HepG2 (cell line): Measurements from ENCODE around the gene TSKU. TPM values are rescaled to one million over a fixed set of nuclear protein-coding genes. Genes with fewer than 3 reads are reported as not detected.

ENCODE experiments used
- DNMT1 ChIP-seq: sonication (generic); formaldehyde crosslinking; IDR thresholded peaks from 2 replicates; pipeline ENCODE4 v1.5.1; 2020; ENCODE audit warnings: mild to moderate bottlenecking, missing genetic modification reagents
- HMG20B ChIP-seq: conservative IDR thresholded peaks from 2 replicates; pipeline ENCODE4 v1.6.1; 2016; ENCODE audit warnings: missing genetic modification reagents, missing compliant biosample characterization
- HMGA1 ChIP-seq: sonication (generic); formaldehyde crosslinking; conservative IDR thresholded peaks from 2 replicates; pipeline ENCODE4 v1.4.0; 2020; ENCODE audit warnings: missing genetic modification reagents
- MIER3 ChIP-seq: IDR thresholded peaks from 2 replicates; pipeline ENCODE4 v1.6.1; 2016; ENCODE audit warnings: missing compliant biosample characterization, borderline replicate concordance
- ZNF251 ChIP-seq: sonication (generic); formaldehyde crosslinking; IDR thresholded peaks from 2 replicates; pipeline ENCODE4 v1.9.0; 2021; ENCODE audit warnings: mild to moderate bottlenecking, missing genetic modification reagents
- ZNF260 ChIP-seq: sonication (generic); formaldehyde crosslinking; IDR thresholded peaks from 2 replicates; pipeline ENCODE4 v1.4.0; 2020; ENCODE audit warnings: missing genetic modification reagents, low read depth, mild to moderate bottlenecking, borderline replicate concordance
- ZNF296 ChIP-seq: sonication (generic); formaldehyde crosslinking; conservative IDR thresholded peaks from 2 replicates; pipeline ENCODE4 v1.5.0; 2020; ENCODE audit warnings: mild to moderate bottlenecking, missing genetic modification reagents
- ZNF317 ChIP-seq: sonication (generic); formaldehyde crosslinking; IDR thresholded peaks from 2 replicates; pipeline ENCODE4 v1.5.0; 2020; ENCODE audit warnings: mild to moderate bottlenecking, missing genetic modification reagents
- ZNF75D ChIP-seq: sonication (generic); formaldehyde crosslinking; IDR thresholded peaks from 2 replicates; pipeline ENCODE4 v1.8.1; 2023; ENCODE audit warnings: missing genetic modification reagents, mild to moderate bottlenecking, borderline replicate concordance
- ZNF773 ChIP-seq: sonication (generic); formaldehyde crosslinking; IDR thresholded peaks from 2 replicates; pipeline ENCODE4 v1.4.0; 2020; ENCODE audit warnings: missing genetic modification reagents, borderline replicate concordance
- polyA plus RNA-seq, 8 experiments: library from polyadenylated mRNA; depleted of rRNA in 3 of 8; stranded (reverse) in 7 of 8; unstranded in 1 of 8; fragments of >200 nt; fragmentation: Illumina TruSeq in 4 of 8; extraction: Trizol in 4 of 8; gene quantifications; 2 replicates each; pipeline versions ENCODE4 v1.2.1 to v1.2.3, GENCODE V29; 2011 to 2016; ENCODE audit warnings: low read depth in 4 of 8, missing spikeins in 1 of 8, mixed read lengths in 1 of 8; ENCODE audit not compliant: insufficient read depth in 1 of 8
- total RNA-seq, 5 experiments: library from RNA; depleted of rRNA; stranded (reverse); fragments of >200 nt; fragmentation: Illumina TruSeq; extraction: Trizol; gene quantifications; 2 replicates each; pipeline ENCODE4 v1.2.3, GENCODE V29; 2016; ENCODE audit warnings: low read depth in 1 of 5
- TF ChIP-seq, protein P1 (sequence below): IDR thresholded peaks from 2 replicates; pipeline ENCODE4 v1.6.1; 2016; ENCODE audit warnings: control low read depth
- TF ChIP-seq, protein P2 (sequence below): sonication (generic); formaldehyde crosslinking; conservative IDR thresholded peaks from 2 replicates; pipeline ENCODE4 v1.8.0; 2022; ENCODE audit warnings: missing genetic modification reagents
- TF ChIP-seq, protein P3 (sequence below): sonication (generic); formaldehyde crosslinking; IDR thresholded peaks from 2 replicates; pipeline ENCODE4 v1.5.0; 2020; ENCODE audit warnings: mild to moderate bottlenecking, missing genetic modification reagents, borderline replicate concordance
- TF ChIP-seq, protein P4 (sequence below): IDR thresholded peaks from 2 replicates; pipeline ENCODE4 v1.6.1; 2016; ENCODE audit warnings: mild to moderate bottlenecking, missing biosample characterization, missing genetic modification reagents
- TF ChIP-seq, protein P5 (sequence below): sonication (generic); formaldehyde crosslinking; conservative IDR thresholded peaks from 2 replicates; pipeline ENCODE4 v1.5.0; 2020; ENCODE audit warnings: missing genetic modification reagents

The TSKU gene
- total and polyA plus RNA-seq, 2 of the 13 experiments (the other 11 are each of a cell fraction or from before 2014, with no cell fraction given), result 20.3 to 21.4 TPM

DNA sequence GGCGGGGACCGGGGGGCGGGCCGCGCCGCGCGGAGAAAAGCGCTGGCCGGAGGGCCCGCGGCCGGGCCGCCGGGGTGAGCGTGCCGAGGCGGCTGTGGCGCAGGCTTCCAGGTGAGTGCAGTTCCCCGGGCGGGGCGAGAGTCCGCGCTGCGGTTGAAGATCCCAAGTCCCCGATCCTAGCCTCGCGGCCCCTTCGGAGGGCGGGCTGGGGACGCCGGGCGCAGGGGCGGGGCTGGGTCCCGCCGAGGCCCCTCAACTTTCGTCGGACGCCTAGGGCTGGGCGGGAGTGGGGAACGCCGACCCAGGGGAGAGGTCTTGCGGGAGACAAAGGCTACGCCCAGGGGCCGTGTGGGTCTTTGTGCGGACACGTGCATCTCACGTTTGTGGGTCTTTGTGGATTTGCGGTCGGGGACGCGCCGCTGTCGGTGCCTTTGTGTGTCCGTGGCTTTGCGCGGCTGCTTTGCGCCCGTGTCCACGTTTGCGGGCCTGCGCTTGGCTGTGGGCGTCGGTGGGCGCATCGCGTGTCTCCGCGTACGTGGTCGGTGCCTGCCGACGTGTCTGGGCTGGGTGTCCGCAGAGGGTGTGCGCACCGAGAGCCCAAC, at the start of gene TSKU (continued):
- TF ChIP-seq HMGA1 (CRISPR knock-in tag), result no peak
- TF ChIP-seq, protein P1, sequence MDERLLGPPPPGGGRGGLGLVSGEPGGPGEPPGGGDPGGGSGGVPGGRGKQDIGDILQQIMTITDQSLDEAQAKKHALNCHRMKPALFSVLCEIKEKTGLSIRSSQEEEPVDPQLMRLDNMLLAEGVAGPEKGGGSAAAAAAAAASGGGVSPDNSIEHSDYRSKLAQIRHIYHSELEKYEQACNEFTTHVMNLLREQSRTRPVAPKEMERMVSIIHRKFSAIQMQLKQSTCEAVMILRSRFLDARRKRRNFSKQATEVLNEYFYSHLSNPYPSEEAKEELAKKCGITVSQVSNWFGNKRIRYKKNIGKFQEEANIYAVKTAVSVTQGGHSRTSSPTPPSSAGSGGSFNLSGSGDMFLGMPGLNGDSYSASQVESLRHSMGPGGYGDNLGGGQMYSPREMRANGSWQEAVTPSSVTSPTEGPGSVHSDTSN (CRISPR knock-in tag), result no peak
- TF ChIP-seq ZNF260, result no peak
- no peak for TF ChIP-seq MIER3 (CRISPR knock-in tag)
- peak; percentile 76; the same call in 1 of the 2 replicates for TF ChIP-seq DNMT1
- TF ChIP-seq ZNF75D (CRISPR knock-in tag), result no peak
- TF ChIP-seq ZNF317 (CRISPR knock-in tag), result no peak; the same call in 1 of the 2 replicates
- TF ChIP-seq, protein P2, sequence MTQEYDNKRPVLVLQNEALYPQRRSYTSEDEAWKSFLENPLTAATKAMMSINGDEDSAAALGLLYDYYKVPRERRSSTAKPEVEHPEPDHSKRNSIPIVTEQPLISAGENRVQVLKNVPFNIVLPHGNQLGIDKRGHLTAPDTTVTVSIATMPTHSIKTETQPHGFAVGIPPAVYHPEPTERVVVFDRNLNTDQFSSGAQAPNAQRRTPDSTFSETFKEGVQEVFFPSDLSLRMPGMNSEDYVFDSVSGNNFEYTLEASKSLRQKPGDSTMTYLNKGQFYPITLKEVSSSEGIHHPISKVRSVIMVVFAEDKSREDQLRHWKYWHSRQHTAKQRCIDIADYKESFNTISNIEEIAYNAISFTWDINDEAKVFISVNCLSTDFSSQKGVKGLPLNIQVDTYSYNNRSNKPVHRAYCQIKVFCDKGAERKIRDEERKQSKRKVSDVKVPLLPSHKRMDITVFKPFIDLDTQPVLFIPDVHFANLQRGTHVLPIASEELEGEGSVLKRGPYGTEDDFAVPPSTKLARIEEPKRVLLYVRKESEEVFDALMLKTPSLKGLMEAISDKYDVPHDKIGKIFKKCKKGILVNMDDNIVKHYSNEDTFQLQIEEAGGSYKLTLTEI (CRISPR knock-in tag), result no peak
- TF ChIP-seq, protein P3, sequence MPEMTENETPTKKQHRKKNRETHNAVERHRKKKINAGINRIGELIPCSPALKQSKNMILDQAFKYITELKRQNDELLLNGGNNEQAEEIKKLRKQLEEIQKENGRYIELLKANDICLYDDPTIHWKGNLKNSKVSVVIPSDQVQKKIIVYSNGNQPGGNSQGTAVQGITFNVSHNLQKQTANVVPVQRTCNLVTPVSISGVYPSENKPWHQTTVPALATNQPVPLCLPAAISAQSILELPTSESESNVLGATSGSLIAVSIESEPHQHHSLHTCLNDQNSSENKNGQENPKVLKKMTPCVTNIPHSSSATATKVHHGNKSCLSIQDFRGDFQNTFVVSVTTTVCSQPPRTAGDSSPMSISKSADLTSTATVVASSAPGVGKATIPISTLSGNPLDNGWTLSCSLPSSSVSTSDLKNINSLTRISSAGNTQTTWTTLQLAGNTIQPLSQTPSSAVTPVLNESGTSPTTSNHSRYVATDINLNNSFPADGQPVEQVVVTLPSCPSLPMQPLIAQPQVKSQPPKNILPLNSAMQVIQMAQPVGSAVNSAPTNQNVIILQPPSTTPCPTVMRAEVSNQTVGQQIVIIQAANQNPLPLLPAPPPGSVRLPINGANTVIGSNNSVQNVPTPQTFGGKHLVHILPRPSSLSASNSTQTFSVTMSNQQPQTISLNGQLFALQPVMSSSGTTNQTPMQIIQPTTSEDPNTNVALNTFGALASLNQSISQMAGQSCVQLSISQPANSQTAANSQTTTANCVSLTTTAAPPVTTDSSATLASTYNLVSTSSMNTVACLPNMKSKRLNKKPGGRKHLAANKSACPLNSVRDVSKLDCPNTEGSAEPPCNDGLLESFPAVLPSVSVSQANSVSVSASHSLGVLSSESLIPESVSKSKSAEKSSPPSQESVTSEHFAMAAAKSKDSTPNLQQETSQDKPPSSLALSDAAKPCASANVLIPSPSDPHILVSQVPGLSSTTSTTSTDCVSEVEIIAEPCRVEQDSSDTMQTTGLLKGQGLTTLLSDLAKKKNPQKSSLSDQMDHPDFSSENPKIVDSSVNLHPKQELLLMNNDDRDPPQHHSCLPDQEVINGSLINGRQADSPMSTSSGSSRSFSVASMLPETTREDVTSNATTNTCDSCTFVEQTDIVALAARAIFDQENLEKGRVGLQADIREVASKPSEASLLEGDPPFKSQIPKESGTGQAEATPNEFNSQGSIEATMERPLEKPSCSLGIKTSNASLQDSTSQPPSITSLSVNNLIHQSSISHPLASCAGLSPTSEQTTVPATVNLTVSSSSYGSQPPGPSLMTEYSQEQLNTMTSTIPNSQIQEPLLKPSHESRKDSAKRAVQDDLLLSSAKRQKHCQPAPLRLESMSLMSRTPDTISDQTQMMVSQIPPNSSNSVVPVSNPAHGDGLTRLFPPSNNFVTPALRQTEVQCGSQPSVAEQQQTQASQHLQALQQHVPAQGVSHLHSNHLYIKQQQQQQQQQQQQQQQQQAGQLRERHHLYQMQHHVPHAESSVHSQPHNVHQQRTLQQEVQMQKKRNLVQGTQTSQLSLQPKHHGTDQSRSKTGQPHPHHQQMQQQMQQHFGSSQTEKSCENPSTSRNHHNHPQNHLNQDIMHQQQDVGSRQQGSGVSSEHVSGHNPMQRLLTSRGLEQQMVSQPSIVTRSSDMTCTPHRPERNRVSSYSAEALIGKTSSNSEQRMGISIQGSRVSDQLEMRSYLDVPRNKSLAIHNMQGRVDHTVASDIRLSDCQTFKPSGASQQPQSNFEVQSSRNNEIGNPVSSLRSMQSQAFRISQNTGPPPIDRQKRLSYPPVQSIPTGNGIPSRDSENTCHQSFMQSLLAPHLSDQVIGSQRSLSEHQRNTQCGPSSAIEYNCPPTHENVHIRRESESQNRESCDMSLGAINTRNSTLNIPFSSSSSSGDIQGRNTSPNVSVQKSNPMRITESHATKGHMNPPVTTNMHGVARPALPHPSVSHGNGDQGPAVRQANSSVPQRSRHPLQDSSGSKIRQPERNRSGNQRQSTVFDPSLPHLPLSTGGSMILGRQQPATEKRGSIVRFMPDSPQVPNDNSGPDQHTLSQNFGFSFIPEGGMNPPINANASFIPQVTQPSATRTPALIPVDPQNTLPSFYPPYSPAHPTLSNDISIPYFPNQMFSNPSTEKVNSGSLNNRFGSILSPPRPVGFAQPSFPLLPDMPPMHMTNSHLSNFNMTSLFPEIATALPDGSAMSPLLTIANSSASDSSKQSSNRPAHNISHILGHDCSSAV, result no peak
- TF ChIP-seq ZNF773, result no peak
- no peak for TF ChIP-seq ZNF251
- TF ChIP-seq, protein P4, sequence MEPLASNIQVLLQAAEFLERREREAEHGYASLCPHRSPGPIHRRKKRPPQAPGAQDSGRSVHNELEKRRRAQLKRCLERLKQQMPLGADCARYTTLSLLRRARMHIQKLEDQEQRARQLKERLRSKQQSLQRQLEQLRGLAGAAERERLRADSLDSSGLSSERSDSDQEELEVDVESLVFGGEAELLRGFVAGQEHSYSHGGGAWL, result no peak
- TF ChIP-seq, protein P5, sequence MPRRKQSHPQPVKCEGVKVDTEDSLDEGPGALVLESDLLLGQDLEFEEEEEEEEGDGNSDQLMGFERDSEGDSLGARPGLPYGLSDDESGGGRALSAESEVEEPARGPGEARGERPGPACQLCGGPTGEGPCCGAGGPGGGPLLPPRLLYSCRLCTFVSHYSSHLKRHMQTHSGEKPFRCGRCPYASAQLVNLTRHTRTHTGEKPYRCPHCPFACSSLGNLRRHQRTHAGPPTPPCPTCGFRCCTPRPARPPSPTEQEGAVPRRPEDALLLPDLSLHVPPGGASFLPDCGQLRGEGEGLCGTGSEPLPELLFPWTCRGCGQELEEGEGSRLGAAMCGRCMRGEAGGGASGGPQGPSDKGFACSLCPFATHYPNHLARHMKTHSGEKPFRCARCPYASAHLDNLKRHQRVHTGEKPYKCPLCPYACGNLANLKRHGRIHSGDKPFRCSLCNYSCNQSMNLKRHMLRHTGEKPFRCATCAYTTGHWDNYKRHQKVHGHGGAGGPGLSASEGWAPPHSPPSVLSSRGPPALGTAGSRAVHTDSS (CRISPR knock-in tag), result no peak
- 0 out of 2 replicates have a peak, but pooled peaks have one; percentile 3 for TF ChIP-seq HMG20B
- no peak for TF ChIP-seq ZNF296 (CRISPR knock-in tag)
